ENCODE results near the gene MDN1. TPM values are rescaled to one million over a fixed set of nuclear protein-coding genes. Genes with fewer than 3 reads are reported as not detected.
"Not testable (repeated sequence)": the region's sequence is repeated elsewhere in the genome, so short reads cannot be mapped to it uniquely, and the experiment has no call there.

MDN1 gene
- polyA plus RNA-seq, 1 of the 3 experiments (the other 2 are of a cell fraction) = 8.5 TPM

- TF ChIP-seq PBX3 (IDR thresholded peaks at IDR 0.05) = no peak
Observed at GRCh38 chr6:89784838-89785237, 34.8 kb downstream of the MDN1 start (continued).

- DNase-seq; H3K4me3 ChIP-seq (ENCODE audit: low read depth in 2 of 2, low read length in 1 of 2); H3K27me3 ChIP-seq (ENCODE audit: insufficient read depth); POLR2A ChIA-PET; H3K9me3 ChIP-seq; H2AFZ ChIP-seq (ENCODE audit: low read depth); H3K9me2 ChIP-seq; H3K4me1 ChIP-seq (ENCODE audit: control insufficient read depth in 1 of 2, insufficient read depth in 2 of 2, low read depth in 1 of 2, low read length in 1 of 2); H3K27ac ChIP-seq (ENCODE audit: low read depth in 2 of 2, low read length in 1 of 2); H4K20me1 ChIP-seq (ENCODE audit: insufficient read depth); H3K79me2 ChIP-seq (ENCODE audit: insufficient read depth); H3K9ac ChIP-seq; H3F3A ChIP-seq (replicated peaks; ENCODE audit: insufficient read depth); H3K4me2 ChIP-seq: not testable (repeated sequence)
- CTCF ChIA-PET = interaction anchor here (1.2 kb wide), 1 partner anchor 20 kb away, joined by 5 read pairs; no protein-coding TSS in a partner anchor
- peaks cover 42 to 61% of the 10 kb centered on the region in 2 experiments for H3K36me3 ChIP-seq (replicated peaks in 1 of 2; ENCODE audit: control insufficient read depth in 1 of 2, insufficient read depth in 2 of 2, low read length in 1 of 2)
- WGBS (ENCODE audit: low lambda C conversion rate) = 98% methylated on average over 7 of the region's 7 CpGs
Observed at GRCh38 chr6:89783293-89783692, 36.3 kb downstream of the MDN1 start.

GRCh38 chr6:89782222-89782621, 37.4 kb downstream of the MDN1 start:
- TF ChIP-seq MEF2A (IDR thresholded peaks at IDR 0.05; ENCODE audit: borderline replicate concordance, low read depth) = no peak
- TF ChIP-seq EZH2phosphoT487 (IDR thresholded peaks at IDR 0.05; ENCODE audit: borderline replicate concordance, low read depth) = no peak
- no peak for TF ChIP-seq SMC3 (IDR thresholded peaks at IDR 0.05; ENCODE audit: low read depth, low read length)
- no peak for TF ChIP-seq TEAD4 (IDR thresholded peaks at IDR 0.05; ENCODE audit: borderline replicate concordance, insufficient read depth)
- no peak for TF ChIP-seq EP300 (IDR thresholded peaks at IDR 0.05; ENCODE audit: borderline replicate concordance in 1 of 2, low read depth in 1 of 2, low read length in 1 of 2)
- no peak for TF ChIP-seq IRF3 (IDR thresholded peaks at IDR 0.05; ENCODE audit: low read depth, low read length)
- TF ChIP-seq RAD21 (IDR thresholded peaks at IDR 0.05; ENCODE audit: low read length) = no peak
- TF ChIP-seq RCOR1 (IDR thresholded peaks at IDR 0.05; ENCODE audit: low read length) = no peak
- no peak for TF ChIP-seq FOXM1 (IDR thresholded peaks at IDR 0.05; ENCODE audit: low read depth)
- TF ChIP-seq CHD2 (IDR thresholded peaks at IDR 0.05; ENCODE audit: low read length, partially characterized antibody) = no peak
- TF ChIP-seq CTCF (IDR thresholded peaks at IDR 0.05) = no peak
- no peak for TF ChIP-seq YY1 (IDR thresholded peaks at IDR 0.05; ENCODE audit: low read depth)
- no peak for TF ChIP-seq JUND (IDR thresholded peaks at IDR 0.05)
- TF ChIP-seq GATA2 (CRISPR knock-in tag; IDR thresholded peaks at IDR 0.05) = no peak
- TF ChIP-seq MXI1 (IDR thresholded peaks at IDR 0.05; ENCODE audit: low read depth, low read length) = no peak
- no peak for TF ChIP-seq SIN3A (IDR thresholded peaks at IDR 0.05; ENCODE audit: borderline replicate concordance, low read depth, low read length)
- no peak for TF ChIP-seq MAX (IDR thresholded peaks at IDR 0.05; ENCODE audit: low read depth)
- H3F3A ChIP-seq (replicated peaks; ENCODE audit: insufficient read depth) = no peaks in the 10 kb centered on the region
- H3K9me3 ChIP-seq = no peaks in the 10 kb centered on the region
- H3K27ac ChIP-seq (ENCODE audit: low read depth in 2 of 2, low read length in 1 of 2) = no peak overlapping the region
- DNase-seq = no peak
- peaks cover 34 to 59% of the 10 kb centered on the region in 2 experiments for H3K36me3 ChIP-seq (replicated peaks in 1 of 2; ENCODE audit: control insufficient read depth in 1 of 2, insufficient read depth in 2 of 2, low read length in 1 of 2)
- no CpG with 5 or more reads among the region's 1 CpG for WGBS (ENCODE audit: low lambda C conversion rate)
- no peak overlapping the region for H2AFZ ChIP-seq (ENCODE audit: low read depth)
- H3K27me3 ChIP-seq (ENCODE audit: insufficient read depth) = no peaks in the 10 kb centered on the region
- H3K9me2 ChIP-seq = no peaks in the 10 kb centered on the region
- ChIA-PET CTCF (interaction anchor here (1.2 kb wide), 1 partner anchor 21 kb away, joined by 5 read pairs; no protein-coding TSS in a partner anchor), POLR2A (no interaction called here)
- H3K79me2 ChIP-seq (ENCODE audit: insufficient read depth) = no peaks in the 10 kb centered on the region
- no peaks in the 10 kb centered on the region for H3K4me1 ChIP-seq (ENCODE audit: control insufficient read depth in 1 of 2, insufficient read depth in 2 of 2, low read depth in 1 of 2, low read length in 1 of 2)
- no peaks in the 10 kb centered on the region for H4K20me1 ChIP-seq (ENCODE audit: insufficient read depth)
- no peak overlapping the region for H3K9ac ChIP-seq
- no peak overlapping the region for H3K4me3 ChIP-seq (ENCODE audit: low read depth in 2 of 2, low read length in 1 of 2)
- no peak overlapping the region for H3K4me2 ChIP-seq

Measured in SK-N-SH (cell line).